ENCODE results near the gene CNTNAP4. TPM values are rescaled to one million over a fixed set of nuclear protein-coding genes. Genes with fewer than 3 reads are reported as not detected.

The CNTNAP4 gene
- polyA plus RNA-seq, 3 donors, result not detected

DNA sequence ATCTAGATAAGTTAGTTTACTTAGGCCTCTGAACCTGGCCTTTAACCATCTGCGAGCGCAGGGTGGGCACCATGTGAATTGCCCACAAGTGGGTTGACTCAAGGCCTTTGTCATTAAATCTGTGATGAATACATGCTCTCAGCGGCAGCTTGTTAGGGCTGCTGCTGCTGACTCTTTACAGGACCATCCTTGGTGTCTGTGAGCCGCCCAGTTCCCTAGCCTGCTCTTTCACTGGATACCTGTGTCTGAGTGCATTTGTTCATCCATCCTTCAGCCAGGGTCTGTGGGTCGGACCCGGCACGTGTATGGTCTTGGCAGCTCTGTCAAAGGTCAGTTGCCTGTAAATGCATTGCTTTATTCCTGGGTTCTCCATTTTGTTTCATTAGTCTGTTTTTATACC, 321.3 kb downstream of the CNTNAP4 start:
- H3K4me3 ChIP-seq (replicated peaks in 1 of 3; ENCODE audit: low read depth in 2 of 3, low read length in 3 of 3), result no peak overlapping the region
- H4K20me1 ChIP-seq (ENCODE audit: insufficient read depth, low read length), result no peaks in the 10 kb centered on the region
- H3K27me3 ChIP-seq (ENCODE audit: control insufficient read depth in 2 of 2, insufficient read depth in 2 of 2, low read length in 2 of 2), result no peaks in the 10 kb centered on the region
- DNase-seq, result no peak
- intact Hi-C loops (cut with micrococcal nuclease), result no loop called here
- no peak overlapping the region for H3K4me2 ChIP-seq (replicated peaks; ENCODE audit: extremely low read depth, low read length, poor library complexity, severe bottlenecking)
- Mint-ChIP-seq H3K9me3 (peaks cover 0 to 2% (median 0%) of the 10 kb centered on the region in 7 donors), H3K36me3 (no peaks in the 10 kb centered on the region), H3K27me3 (ENCODE audit: low read depth in 3 of 3) (no peaks in the 10 kb centered on the region), H3K4me3 (no peak overlapping the region), H3K4me1 (no peaks in the 10 kb centered on the region), H3K27ac (no peak overlapping the region)
- H3K9me3 ChIP-seq (replicated peaks in 1 of 2; ENCODE audit: control insufficient read depth in 1 of 2, insufficient read depth in 1 of 2, low read length in 2 of 2), result peaks cover 0 to 3% of the 10 kb centered on the region in 2 donors
- no peaks in the 10 kb centered on the region for H3K4me1 ChIP-seq (ENCODE audit: control insufficient read depth in 1 of 2, insufficient read depth in 2 of 2, low read length in 2 of 2)
- TF ChIP-seq, protein P1, sequence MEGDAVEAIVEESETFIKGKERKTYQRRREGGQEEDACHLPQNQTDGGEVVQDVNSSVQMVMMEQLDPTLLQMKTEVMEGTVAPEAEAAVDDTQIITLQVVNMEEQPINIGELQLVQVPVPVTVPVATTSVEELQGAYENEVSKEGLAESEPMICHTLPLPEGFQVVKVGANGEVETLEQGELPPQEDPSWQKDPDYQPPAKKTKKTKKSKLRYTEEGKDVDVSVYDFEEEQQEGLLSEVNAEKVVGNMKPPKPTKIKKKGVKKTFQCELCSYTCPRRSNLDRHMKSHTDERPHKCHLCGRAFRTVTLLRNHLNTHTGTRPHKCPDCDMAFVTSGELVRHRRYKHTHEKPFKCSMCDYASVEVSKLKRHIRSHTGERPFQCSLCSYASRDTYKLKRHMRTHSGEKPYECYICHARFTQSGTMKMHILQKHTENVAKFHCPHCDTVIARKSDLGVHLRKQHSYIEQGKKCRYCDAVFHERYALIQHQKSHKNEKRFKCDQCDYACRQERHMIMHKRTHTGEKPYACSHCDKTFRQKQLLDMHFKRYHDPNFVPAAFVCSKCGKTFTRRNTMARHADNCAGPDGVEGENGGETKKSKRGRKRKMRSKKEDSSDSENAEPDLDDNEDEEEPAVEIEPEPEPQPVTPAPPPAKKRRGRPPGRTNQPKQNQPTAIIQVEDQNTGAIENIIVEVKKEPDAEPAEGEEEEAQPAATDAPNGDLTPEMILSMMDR (IDR thresholded peaks at IDR 0.05), result no peak
- 89% methylated on average over 4 of the region's 7 CpGs for WGBS (ENCODE audit: insufficient coverage)
- no peaks in the 10 kb centered on the region for H3K36me3 ChIP-seq (replicated peaks in 1 of 2; ENCODE audit: control insufficient read depth in 1 of 2, insufficient read depth in 2 of 2, low read length in 2 of 2)
- H2AFZ ChIP-seq (ENCODE audit: insufficient read depth, low read depth, low read length, poor library complexity, severe bottlenecking), result no peak overlapping the region
- no peak overlapping the region for H3K27ac ChIP-seq (ENCODE audit: low read depth in 1 of 2, low read length in 2 of 2)
- no peak overlapping the region for H3K9ac ChIP-seq (ENCODE audit: insufficient read depth, low read length, poor library complexity, severe bottlenecking)
- no peaks in the 10 kb centered on the region for H3K79me2 ChIP-seq (ENCODE audit: insufficient read depth, low read length)

DNA sequence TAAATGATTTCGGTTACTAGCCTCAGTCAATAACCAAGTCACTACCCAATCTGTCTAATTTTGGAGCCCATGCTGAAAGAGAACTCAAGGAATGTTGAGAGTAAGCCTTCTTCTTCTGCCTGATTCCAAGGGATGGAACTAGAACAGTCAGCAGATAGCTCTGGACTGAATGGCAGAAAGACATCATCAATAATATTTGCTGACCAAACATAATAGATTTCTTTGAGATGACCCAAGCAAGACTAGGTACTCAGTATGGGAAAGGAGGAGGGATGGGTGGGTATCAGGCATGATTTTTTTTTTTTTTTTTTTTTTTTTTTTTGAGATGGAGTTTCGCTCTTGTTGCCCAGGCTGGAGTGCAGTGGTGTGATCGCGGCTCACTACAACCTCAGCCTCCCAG, 330.1 kb downstream of the CNTNAP4 start:
- no CpG with 5 or more reads among the region's 4 CpGs for WGBS (ENCODE audit: insufficient coverage)
- no peak for DNase-seq
- intact Hi-C loops (cut with micrococcal nuclease), result no loop called here
- no peaks in the 10 kb centered on the region for H3K27me3 ChIP-seq (ENCODE audit: control insufficient read depth in 2 of 2, insufficient read depth in 2 of 2, low read length in 2 of 2)
- H3K79me2 ChIP-seq (ENCODE audit: insufficient read depth, low read length), result no peaks in the 10 kb centered on the region
- H3K36me3 ChIP-seq (replicated peaks in 1 of 2; ENCODE audit: control insufficient read depth in 1 of 2, insufficient read depth in 2 of 2, low read length in 2 of 2), result no peaks in the 10 kb centered on the region
- TF ChIP-seq, protein P1 (IDR thresholded peaks at IDR 0.05), result no peak
- no peak overlapping the region for H3K9ac ChIP-seq (ENCODE audit: insufficient read depth, low read length, poor library complexity, severe bottlenecking)
- no peak overlapping the region for H3K27ac ChIP-seq (ENCODE audit: low read depth in 1 of 2, low read length in 2 of 2)
- Mint-ChIP-seq H3K27ac (no peak overlapping the region), H3K4me3 (no peak overlapping the region), H3K9me3 (peaks cover 0 to 5% (median 2%) of the 10 kb centered on the region in 7 donors), H3K36me3 (no peaks in the 10 kb centered on the region), H3K4me1 (no peaks in the 10 kb centered on the region), H3K27me3 (ENCODE audit: low read depth in 3 of 3) (no peaks in the 10 kb centered on the region)
- no peaks in the 10 kb centered on the region for H3K4me1 ChIP-seq (ENCODE audit: control insufficient read depth in 1 of 2, insufficient read depth in 2 of 2, low read length in 2 of 2)
- H3K4me3 ChIP-seq (replicated peaks in 1 of 3; ENCODE audit: low read depth in 2 of 3, low read length in 3 of 3), result no peak overlapping the region
- no peak overlapping the region for H3K4me2 ChIP-seq (replicated peaks; ENCODE audit: extremely low read depth, low read length, poor library complexity, severe bottlenecking)
- no peaks in the 10 kb centered on the region for H4K20me1 ChIP-seq (ENCODE audit: insufficient read depth, low read length)
- H2AFZ ChIP-seq (ENCODE audit: insufficient read depth, low read depth, low read length, poor library complexity, severe bottlenecking), result no peak overlapping the region
- no peaks in the 10 kb centered on the region for H3K9me3 ChIP-seq (replicated peaks in 1 of 2; ENCODE audit: control insufficient read depth in 1 of 2, insufficient read depth in 1 of 2, low read length in 2 of 2)

Small RNA genes lying within 50 kb of the gene (small RNA-seq; reads per million reads assigned to genes)
- not detected for gene RF00133 (ENCODE audit: insufficient read length, low read depth)
- not detected for gene RN7SKP233 (ENCODE audit: insufficient read length, low read depth)

Measured in CD14-positive monocyte (primary cell).